PC-9 (cell line): ENCODE measurements around the gene CLTB. TPM values are rescaled to one million over a fixed set of nuclear protein-coding genes. Genes with fewer than 3 reads are reported as not detected.
A peak's percentile ranks its signal among the peaks of the same experiment; 100 is the strongest.

ENCODE experiments used
- BruUV-seq: library from RNA; stranded (reverse); fragments of 400-500 nt; replicated peaks from 2 replicates; lab custom pipeline; 2021; lab: Mats Ljungman, UMichigan
- CTCF ChIA-PET: fragments of 300-600 bp; sonication (Branson Sonifier 250); formaldehyde crosslinking; loops from one replicate; lab custom pipeline; 2022; ENCODE audit warnings: antibody characterized with exemption; lab: Charles Lee
- POLR2A ChIA-PET: fragments of 300-600 bp; sonication (Branson Sonifier 250); formaldehyde crosslinking; loops from one replicate; lab custom pipeline; 2022; ENCODE audit warnings: antibody characterized with exemption; ENCODE audit not compliant: unreplicated experiment; lab: Charles Lee
- DNase-seq, 2 experiments: peaks; one replicate each; pipeline versions ENCODE4 v3.0.0 to v3.0.0-alpha.2; 2015 to 2022; ENCODE audit warnings: mixed read lengths in 1 of 2
- H2AFZ ChIP-seq: fragments of 200-600 bp; sonication (generic); 2 replicates; pipeline ENCODE4 v1.8.1; 2017; ENCODE audit warnings: antibody characterized with exemption
- H3F3A ChIP-seq: fragments of 200-600 bp; sonication (generic); 2 replicates; pipeline ENCODE4 v1.8.1; 2017; ENCODE audit warnings: antibody characterized with exemption, mild to moderate bottlenecking, low read depth; ENCODE audit not compliant: insufficient read depth
- H3K27ac ChIP-seq: fragments of 200-600 bp; sonication (generic); 2 replicates; pipeline ENCODE4 v1.6.1; 2016; ENCODE audit warnings: mixed run types
- H3K27me3 ChIP-seq: fragments of 200-600 bp; sonication (generic); 2 replicates; pipeline ENCODE4 v1.6.1; 2016; ENCODE audit warnings: low read depth, mixed run types; ENCODE audit not compliant: insufficient read depth
- H3K36me3 ChIP-seq: fragments of 200-600 bp; sonication (generic); 2 replicates; pipeline ENCODE4 v1.6.1; 2016; ENCODE audit warnings: low read depth, mixed run types
- H3K4me1 ChIP-seq: fragments of 200-600 bp; sonication (generic); replicated peaks from 2 replicates; pipeline ENCODE4 v1.6.1; 2016; ENCODE audit warnings: mixed run types; ENCODE audit not compliant: insufficient read depth
- H3K4me2 ChIP-seq: fragments of 200-600 bp; sonication (generic); 2 replicates; pipeline ENCODE4 v1.6.1; 2017; ENCODE audit warnings: mixed run types
- H3K4me3 ChIP-seq: fragments of 200-600 bp; sonication (generic); 2 replicates; pipeline ENCODE4 v1.6.1; 2016; ENCODE audit warnings: mixed run types
- H3K79me2 ChIP-seq: fragments of 200-600 bp; sonication (generic); 2 replicates; pipeline ENCODE4 v1.6.1; 2017; ENCODE audit warnings: low read depth, mixed run types
- H3K9me2 ChIP-seq: fragments of 200-600 bp; sonication (generic); 2 replicates; pipeline ENCODE4 v1.8.1; 2017; ENCODE audit warnings: mild to moderate bottlenecking; ENCODE audit not compliant: insufficient read depth
- H3K9me3 ChIP-seq: fragments of 200-600 bp; sonication (generic); 2 replicates; pipeline ENCODE4 v1.8.1; 2016; ENCODE audit warnings: low read depth; ENCODE audit not compliant: insufficient read depth
- H4K20me1 ChIP-seq: fragments of 200-600 bp; sonication (generic); 2 replicates; pipeline ENCODE4 v1.8.1; 2017; ENCODE audit not compliant: insufficient read depth
- EZH2 ChIP-seq: fragments of 200-600 bp; sonication (generic); IDR thresholded peaks from 2 replicates; pipeline ENCODE4 v1.8.0; 2017; ENCODE audit warnings: antibody characterized with exemption, low read depth
- intact Hi-C: fragments of 100-400 bp; cut with micrococcal nuclease; formaldehyde crosslinking; loops from one replicate; pipeline ENCODE4 v1.10.0; 2022; ENCODE audit not compliant: unreplicated experiment
- total RNA-seq: library from RNA; stranded (reverse); gene quantifications from 2 replicates; pipeline ENCODE4 v1.2.3, GENCODE V29; 2021
- TF ChIP-seq, protein P1 (sequence below): fragments of 200-600 bp; sonication (generic); conservative IDR thresholded peaks from 2 replicates; pipeline ENCODE4 v1.6.1; 2017; ENCODE audit warnings: mixed run types, antibody characterized with exemption, mild to moderate bottlenecking, moderate library complexity

The CLTB gene
- total RNA-seq, 1 experiment from 2014 or later = 123 TPM

DNA sequence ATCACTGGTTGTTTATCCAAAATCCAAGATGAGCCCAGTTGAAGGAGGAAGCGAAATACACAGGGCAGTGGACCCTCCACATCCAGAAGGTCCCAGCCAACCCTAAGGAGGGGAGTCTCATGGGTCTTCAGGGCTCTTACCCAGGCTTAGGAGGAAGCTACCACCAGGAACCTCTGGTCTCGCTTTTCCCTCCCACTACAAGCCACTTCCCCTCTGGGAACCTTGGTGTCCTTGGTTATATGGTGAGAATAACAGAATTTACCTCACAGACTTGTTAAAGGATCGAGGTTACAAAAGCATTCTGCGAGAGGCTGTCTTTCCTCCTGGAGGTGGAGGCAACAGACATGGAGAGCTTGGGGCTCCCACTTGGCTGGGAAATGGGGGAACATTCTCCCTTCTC lies 24.3 kb downstream of the CLTB start:
- H3K27me3 ChIP-seq = no peaks in the 10 kb centered on the region
- CTCF ChIA-PET = interaction anchor here (0.5 kb wide), 1 partner anchor 884 kb away, joined by 3 read pairs; no protein-coding TSS in a partner anchor
- no peak overlapping the region for H3K4me3 ChIP-seq
- peaks cover 2% of the 10 kb centered on the region for H4K20me1 ChIP-seq
- H3K79me2 ChIP-seq = peaks cover 23% of the 10 kb centered on the region
- TF ChIP-seq EZH2 = no peak
- TF ChIP-seq, protein P1, sequence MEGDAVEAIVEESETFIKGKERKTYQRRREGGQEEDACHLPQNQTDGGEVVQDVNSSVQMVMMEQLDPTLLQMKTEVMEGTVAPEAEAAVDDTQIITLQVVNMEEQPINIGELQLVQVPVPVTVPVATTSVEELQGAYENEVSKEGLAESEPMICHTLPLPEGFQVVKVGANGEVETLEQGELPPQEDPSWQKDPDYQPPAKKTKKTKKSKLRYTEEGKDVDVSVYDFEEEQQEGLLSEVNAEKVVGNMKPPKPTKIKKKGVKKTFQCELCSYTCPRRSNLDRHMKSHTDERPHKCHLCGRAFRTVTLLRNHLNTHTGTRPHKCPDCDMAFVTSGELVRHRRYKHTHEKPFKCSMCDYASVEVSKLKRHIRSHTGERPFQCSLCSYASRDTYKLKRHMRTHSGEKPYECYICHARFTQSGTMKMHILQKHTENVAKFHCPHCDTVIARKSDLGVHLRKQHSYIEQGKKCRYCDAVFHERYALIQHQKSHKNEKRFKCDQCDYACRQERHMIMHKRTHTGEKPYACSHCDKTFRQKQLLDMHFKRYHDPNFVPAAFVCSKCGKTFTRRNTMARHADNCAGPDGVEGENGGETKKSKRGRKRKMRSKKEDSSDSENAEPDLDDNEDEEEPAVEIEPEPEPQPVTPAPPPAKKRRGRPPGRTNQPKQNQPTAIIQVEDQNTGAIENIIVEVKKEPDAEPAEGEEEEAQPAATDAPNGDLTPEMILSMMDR = no peak
- 0 out of 2 replicates have a peak, but pooled peaks cover 3% of the 10 kb centered on the region for H3K36me3 ChIP-seq
- H3K9me3 ChIP-seq = no peaks in the 10 kb centered on the region
- no peak for DNase-seq
- peaks cover 12% of the 10 kb centered on the region for H3K4me1 ChIP-seq
- no TSS peak for BruUV-seq
- H3K27ac ChIP-seq = no peak overlapping the region
- POLR2A ChIA-PET = no interaction called here
- H3K4me2 ChIP-seq = no peak overlapping the region
- no peak overlapping the region for H2AFZ ChIP-seq
- intact Hi-C loops = no loop called here
- no peaks in the 10 kb centered on the region for H3K9me2 ChIP-seq
- H3F3A ChIP-seq = peaks cover 25% of the 10 kb centered on the region

DNA sequence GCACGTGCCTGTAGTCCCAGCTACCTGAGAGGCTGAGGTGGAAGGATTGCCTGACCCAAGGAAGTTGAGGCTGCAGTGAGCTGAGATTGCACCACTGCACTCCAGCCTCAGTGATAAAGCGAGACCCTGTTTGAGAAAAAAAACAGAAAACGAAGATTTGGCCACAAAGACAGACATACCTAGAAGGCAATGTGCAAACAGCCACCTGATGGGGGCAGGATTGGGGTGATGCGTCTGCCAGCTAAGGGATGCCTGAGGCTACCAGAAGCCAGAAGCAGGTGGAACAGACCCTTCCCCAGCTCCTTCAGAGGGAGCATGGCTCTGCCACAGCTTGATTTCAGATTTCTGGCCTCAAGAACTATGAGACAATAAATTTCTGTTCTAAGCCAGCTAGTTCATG lies 24.9 kb downstream of the CLTB start:
- CTCF ChIA-PET = no interaction called here
- no peak overlapping the region for H3K4me2 ChIP-seq
- peaks cover 7% of the 10 kb centered on the region for H4K20me1 ChIP-seq
- no TSS peak for BruUV-seq
- H3K36me3 ChIP-seq = 0 out of 2 replicates have a peak, but pooled peaks cover 9% of the 10 kb centered on the region
- peaks cover 17% of the 10 kb centered on the region for H3K4me1 ChIP-seq
- no peaks in the 10 kb centered on the region for H3K9me3 ChIP-seq
- TF ChIP-seq, protein P1 = no peak
- TF ChIP-seq EZH2 = no peak
- no peaks in the 10 kb centered on the region for H3K27me3 ChIP-seq
- peak in 1 of 2 experiments; percentile 31 for DNase-seq
- peaks cover 28% of the 10 kb centered on the region for H3K79me2 ChIP-seq
- peaks cover 25% of the 10 kb centered on the region for H3F3A ChIP-seq
- H3K9me2 ChIP-seq = no peaks in the 10 kb centered on the region
- H2AFZ ChIP-seq = no peak overlapping the region
- intact Hi-C loops = no loop called here
- POLR2A ChIA-PET = interaction anchor here (0.6 kb wide), 1 partner anchor 30 kb away, joined by 8 read pairs; no protein-coding TSS in a partner anchor
- H3K27ac ChIP-seq = no peak overlapping the region
- H3K4me3 ChIP-seq = no peak overlapping the region

DNA sequence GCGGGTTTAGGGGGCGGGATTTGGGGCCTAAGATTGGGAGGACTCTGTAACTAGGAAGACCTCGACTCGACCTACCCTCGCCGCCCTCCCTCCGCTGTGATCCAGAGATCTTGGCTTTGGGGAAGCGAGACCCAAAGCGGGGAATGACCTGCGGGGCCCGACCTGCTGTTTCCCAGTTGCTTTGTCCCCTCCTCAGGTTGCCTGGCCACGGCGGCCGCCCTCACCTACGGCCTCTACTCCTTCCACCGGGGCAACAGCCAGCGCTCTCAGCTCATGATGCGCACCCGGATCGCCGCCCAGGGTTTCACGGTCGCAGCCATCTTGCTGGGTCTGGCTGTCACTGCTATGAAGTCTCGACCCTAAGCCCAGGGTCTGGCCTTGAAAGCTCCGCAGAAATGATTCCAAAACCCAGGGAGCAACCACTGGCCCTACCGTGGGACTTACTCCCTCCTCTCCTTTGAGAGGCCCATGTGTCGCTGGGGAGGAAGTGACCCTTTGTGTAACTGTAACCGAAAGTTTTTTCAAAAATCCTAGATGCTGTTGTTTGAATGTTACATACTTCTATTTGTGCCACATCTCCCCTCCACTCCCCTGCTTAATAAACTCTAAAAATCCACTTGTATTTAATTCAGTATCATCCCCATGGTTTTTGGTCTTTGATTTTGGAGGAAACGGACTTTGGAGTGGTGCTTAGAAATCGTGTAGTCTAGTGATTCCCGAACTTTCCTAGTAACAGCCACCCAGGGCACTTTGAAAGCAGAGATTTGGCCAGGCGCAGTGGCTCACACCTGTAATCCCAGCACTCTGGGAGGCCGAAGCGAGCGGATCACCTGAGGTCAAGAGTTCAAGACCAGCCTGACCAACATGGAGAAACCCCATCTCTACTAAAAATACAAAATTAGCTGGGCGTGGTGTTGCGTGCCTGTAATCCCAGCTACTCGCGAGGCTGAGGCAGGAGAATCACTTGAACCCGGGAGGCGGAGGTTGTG lies 26.9 kb downstream of the CLTB start:
- TF ChIP-seq, protein P1 = no peak
- no peak for TF ChIP-seq EZH2
- intact Hi-C loops = loop anchor here (1.0 to 10.0 kb wide), 3 partner anchors 21 to 435 kb away; partner anchors contain the start of gene TSPAN17
- Histone ChIP-seq H3K4me3 (peak overlapping the region; percentile 74), H2AFZ (peak overlapping the region; percentile 73), H3K27ac (peak overlapping the region; percentile 61), H3K27me3 (no peaks in the 10 kb centered on the region), H3F3A (peaks cover 31% of the 10 kb centered on the region), H3K9me3 (no peaks in the 10 kb centered on the region), H3K36me3 (peaks cover 25% of the 10 kb centered on the region), H3K79me2 (peaks cover 40% of the 10 kb centered on the region), H4K20me1 (peaks cover 19% of the 10 kb centered on the region), H3K9me2 (no peaks in the 10 kb centered on the region), H3K4me2 (peak overlapping the region; percentile 88), H3K4me1 (peaks cover 22% of the 10 kb centered on the region)
- DNase-seq = no peak
- CTCF ChIA-PET = no interaction called here
- BruUV-seq = TSS peak; percentile 94
- POLR2A ChIA-PET = interaction anchor here (0.6 to 0.7 kb wide), 2 partner anchors 146 to 872 kb away, joined by 3 to 4 read pairs; no protein-coding TSS in a partner anchor
